Left renal cortex interstitium (tissue), 4 donors: Measurements from ENCODE around the gene PPP6R1. TPM values are rescaled to one million over a fixed set of nuclear protein-coding genes. Genes with fewer than 3 reads are reported as not detected.

Experiments
- DNase-seq, 4 donors: peaks; one replicate each; pipeline ENCODE4 v3.0.0-alpha.2; 2013; ENCODE audit warnings: low read depth in 4 of 4, low spot score in 2 of 4, missing footprints in 1 of 4
- polyA plus RNA-seq, 4 donors: library from polyadenylated mRNA; unstranded; fragments of 120-200 nt; gene quantifications; one replicate each; pipeline ENCODE4 v1.2.1, GENCODE V29; 2013; ENCODE audit not compliant: insufficient read length in 4 of 4

The PPP6R1 gene
- polyA plus RNA-seq, 4 donors: 37.3 to 61.5 (median 51.1) TPM

GRCh38 chr19:55284405-55285058 is 25.7 kb upstream of the PPP6R1 start:
- no peak for DNase-seq

DNA sequence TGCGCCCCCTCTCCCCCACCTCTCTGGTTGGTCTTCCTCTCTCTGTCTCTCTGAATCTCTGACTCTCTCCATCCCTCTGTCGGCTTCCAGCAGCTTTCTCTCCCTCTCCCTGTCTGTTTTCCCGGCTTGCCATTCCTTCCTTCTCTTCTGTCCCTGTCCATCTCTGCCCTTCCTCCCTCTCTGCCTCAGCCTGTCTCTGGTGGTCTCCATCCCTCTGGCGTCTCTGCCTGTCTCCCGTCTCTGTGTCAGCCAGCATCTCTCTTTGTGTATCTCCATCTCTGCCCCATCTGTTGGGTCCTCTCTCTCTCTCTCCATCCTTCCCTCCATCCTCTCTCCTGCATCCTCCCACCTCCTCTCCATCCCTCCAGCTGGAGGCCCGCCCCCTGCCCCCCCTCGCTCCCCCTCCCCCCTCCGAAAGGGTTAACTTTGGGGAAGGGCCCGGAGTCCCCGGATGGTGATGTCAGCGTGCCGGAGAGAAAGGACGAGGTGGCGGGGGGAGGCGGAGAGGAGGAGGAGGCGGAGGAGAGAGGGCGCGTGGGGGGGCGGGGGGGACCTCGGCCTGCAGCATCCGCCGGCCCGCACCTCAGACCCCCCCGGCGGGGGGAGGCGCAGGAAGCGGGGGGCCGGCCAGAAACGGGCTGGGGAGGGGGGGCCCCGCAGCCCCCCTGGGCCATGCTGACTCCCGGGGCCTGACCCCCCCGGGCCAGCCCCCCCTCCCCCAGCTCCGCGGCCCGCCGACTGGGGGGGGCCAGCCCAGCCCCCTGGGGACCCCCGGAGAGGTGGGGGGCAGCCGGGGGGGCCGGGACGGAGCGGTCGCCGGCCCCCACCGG is 24.9 kb upstream of the PPP6R1 start, which contains the start of gene BRSK1:
BRSK1 (plus strand) TSS at position 450 of the 830 bp plus-strand sequence. CDS start 446 bp downstream, outside the sequence.
- peak in 1 of 4 donors; percentile 57 for DNase-seq

DNA sequence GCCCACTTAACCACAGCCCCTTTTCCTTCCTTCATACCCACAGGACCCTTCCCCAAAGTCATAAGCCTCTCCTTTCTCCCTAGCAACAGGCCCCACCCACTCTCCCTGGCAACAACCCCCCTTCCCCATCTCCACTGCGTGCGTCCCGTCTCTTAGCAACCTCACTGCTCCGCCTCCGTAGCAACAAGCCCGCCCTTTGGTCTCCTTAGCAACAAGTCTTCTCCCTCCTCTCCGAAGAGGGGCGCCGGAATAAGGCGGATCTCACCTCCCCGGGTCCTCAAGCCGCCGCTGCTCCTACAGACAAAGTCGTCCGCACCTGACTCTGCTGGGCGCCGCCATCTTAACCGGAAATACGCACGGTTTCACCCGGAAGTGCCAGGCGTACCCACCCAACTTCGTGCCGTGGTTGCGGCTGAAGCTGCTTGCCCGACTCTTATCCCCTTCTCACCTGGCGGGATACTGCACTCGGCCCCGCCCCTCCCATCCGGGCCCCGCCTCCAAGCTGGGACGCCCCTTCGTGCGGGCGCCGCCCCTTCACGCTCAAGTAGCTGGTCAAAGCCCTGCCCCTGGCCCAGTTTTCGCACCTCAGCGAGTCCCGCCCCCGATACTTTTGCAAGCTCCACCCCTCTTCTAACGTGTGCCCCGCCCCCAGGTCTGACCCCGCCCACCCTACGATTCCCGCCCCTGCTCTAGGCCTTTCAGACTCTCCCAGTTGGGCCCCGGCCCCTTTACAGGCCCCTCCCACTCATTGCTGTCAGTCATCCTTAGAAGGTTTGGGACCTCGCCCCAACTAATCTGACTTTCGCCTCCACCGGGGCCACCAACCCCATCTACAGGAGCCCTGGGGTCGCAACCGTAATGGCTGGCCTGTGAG is 21.2 kb upstream of the PPP6R1 start, which contains the start of gene HSPBP1:
HSPBP1 (minus strand) TSS at position 341 of the 874 bp plus-strand sequence. CDS start 502 bp downstream, outside the sequence.
- peak; percentile 82 to 92 (median 88) for DNase-seq

DNA sequence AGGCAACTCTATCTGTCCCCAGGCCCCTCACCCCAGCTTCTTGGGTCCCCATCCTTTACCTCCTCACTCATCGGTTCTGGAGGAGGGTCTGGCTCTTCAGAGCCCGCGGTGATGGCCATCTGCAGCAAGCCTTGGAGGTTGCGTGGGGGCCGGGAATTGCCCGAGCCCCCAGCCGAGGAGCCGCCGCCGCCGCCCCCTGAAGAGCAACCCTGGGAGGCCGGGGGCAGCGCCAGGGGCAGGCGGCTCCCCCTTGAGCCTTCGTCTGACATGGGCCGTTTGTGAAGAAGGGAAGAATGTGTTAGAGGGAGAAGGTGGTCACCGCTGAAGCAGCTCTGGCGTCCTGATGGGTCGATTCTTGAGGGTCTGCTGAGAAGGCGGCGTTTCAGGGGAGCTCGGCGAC is 20.5 kb upstream of the PPP6R1 start:
- DNase-seq: no peak

DNA sequence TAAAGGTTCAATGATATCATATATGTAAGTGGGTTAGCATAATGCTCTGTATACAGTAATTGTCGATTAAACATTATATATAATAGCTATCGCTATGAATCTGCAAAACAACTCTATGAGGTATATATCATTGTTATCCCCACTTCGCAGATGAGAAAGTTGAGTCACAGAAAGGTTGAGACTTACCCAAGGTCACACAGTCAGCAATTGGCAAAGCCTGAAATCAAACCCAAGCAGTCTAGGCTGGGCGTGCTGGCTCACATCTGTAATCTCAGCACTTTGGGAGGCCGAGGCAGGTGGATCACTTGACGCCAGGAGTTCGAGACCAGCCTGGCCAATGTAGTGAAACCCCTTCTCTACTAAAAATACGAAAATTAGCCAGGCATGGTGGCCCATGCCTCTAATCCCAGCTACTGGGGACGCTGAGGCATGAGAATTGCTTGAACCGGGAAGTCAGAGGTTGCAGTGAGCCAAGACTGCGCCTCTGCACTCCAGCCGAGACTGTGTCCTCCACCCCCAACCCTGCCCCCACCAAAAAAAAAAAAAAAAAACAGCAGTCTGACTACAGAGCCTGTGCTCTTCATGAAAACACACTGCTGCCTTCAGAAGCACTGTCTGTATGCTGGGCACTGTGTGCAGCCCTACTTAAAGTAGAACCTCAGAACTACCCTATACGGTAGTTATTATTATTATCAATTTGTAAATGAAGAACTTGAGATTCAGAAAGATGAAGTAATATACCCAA is 19.7 kb upstream of the PPP6R1 start:
- DNase-seq: no peak

DNA sequence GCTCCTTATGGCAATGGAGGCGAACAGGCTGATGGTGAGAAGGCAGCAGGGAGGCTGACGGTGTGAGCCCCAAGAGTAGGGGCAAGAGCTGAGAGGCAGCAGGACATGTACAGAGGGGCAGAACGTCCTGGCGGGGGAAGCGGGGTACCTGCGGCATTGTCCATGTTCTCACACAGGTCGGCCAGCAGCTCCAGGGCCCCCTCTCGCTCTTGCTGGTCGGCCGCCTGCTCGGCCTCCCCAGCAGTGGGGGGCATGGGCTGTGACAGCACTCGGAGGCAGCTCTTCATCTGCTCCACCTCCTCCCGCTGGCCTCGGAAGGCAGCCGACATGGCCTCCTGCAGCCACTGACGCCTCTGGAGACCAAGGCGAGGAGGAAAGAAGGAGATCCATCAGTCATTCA is 18.7 kb upstream of the PPP6R1 start:
- DNase-seq: no peak

GRCh38 chr19:55276720-55277430 is 18.1 kb upstream of the PPP6R1 start:
- no peak for DNase-seq

DNA sequence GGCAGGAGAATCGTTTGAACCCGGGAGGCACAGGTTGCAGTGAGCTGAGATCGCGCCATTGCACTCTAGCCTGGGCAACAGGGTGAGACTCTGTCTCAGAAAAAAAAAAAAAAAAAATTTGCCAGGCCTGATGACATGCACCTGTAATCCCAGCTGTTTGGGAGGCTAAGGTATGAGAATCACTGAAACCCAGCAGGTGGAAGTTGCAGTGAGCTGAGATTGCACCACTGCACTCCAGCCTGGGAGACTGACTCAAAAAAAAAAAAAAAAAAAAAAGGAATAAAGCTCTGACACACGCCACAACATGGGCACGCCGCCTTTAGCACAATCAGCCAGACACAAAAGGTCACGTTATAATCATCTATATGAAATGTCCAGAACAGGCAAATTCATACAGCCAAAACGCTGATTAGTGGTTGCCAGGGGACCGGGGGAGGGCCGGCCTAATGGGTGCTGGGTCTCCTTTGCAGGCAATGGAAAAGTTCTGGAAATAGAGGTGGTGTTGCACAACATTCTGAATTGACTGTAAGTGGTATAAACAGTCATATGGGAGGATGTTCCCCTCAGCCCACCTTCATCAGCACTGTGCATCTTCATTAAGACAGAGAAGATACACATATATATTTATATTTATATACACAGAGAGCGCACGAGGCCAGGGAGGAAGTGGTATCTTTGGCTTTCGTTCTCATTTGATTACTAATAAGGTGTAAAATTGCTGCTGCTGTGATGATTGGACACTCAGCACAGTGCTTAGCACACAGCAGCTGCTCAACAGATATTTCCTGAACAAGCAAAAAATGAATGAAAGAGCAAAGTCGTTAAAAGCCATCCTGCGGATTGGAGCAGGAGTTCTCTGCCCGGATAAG is 17.3 kb upstream of the PPP6R1 start:
- no peak for DNase-seq

DNA sequence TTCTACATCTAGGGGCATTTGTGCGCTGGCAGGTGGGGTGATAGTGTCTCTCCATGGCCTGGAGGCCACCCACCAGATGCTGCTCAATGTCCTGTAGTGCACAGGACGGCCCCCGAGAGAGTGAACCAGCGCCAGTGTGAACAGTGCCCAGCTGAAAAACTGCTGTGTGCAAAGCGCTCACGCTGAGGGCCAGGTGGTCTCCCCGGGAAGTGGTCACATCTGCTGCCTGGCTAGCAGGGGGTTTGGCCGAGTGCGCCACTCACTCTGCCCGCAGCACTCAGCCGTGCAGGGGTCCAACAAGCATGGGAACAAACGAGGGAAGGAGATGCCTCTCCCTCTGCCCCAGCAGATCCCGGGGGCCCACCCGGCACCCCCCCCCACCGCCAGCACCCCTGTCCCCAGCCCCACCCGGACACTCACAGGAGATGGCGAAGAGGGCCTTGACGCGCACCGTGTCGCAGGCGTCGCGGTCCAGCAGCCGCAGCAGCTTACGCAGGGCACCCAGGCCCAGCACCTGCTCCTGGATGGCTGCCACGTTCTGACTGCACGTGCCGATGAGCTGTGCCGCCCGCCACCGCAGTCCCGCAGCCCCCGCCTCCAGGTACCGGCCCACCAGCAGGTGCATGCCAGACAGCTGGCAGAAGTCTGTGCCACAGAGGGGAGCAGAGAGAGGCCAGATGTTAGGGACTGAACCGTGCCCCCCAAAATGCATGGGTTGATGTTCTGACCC is 15.3 kb upstream of the PPP6R1 start:
- DNase-seq: no peak

DNA sequence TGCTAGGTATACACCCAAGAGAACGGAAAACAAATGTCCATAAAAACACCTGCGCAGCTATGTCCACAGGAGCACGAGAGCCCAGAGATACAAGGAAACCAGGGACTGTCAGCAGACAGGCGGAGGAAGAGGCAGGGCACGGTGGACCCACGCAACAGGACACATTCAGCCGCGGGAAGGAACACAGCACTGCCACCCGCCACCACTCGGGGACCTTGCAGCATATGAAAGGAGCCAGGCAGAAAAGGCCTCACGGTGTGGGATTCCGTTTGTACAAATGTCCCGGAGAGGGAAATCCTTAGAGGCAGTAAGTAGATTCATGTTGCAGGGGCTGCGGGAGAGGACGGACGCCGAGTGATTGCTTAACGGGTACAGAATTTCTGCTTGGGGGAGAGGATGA is 13.3 kb upstream of the PPP6R1 start:
- DNase-seq: no peak

- DNase-seq: no peak
Observed at GRCh38 chr19:55270172-55270942, 11.5 kb upstream of the PPP6R1 start.

DNA sequence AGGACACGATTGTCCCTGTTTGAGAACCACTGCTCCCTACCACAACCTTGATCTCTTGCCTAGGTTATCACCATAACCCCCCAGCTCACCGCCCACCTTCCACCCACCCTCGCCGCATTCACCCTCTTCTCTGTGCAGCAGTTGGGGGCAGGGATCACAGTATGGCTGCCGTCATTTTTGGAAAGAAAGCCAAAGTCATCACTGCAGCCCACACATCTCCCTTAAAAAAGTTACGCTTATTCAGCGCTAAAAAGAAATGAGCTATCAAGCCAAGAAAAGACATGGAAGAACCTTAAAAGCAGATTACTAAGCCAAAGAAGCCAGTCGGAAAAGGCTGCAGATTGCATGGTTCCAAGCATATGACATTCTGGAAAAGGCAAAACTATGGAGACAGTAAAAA is 10.5 kb upstream of the PPP6R1 start:
- DNase-seq: no peak

GRCh38 chr19:55266840-55267239 is 8.0 kb upstream of the PPP6R1 start:
- DNase-seq: no peak

GRCh38 chr19:55266404-55266803 is 7.6 kb upstream of the PPP6R1 start:
- no peak for DNase-seq

GRCh38 chr19:55265723-55266386 is 7.0 kb upstream of the PPP6R1 start:
- DNase-seq: no peak

DNA sequence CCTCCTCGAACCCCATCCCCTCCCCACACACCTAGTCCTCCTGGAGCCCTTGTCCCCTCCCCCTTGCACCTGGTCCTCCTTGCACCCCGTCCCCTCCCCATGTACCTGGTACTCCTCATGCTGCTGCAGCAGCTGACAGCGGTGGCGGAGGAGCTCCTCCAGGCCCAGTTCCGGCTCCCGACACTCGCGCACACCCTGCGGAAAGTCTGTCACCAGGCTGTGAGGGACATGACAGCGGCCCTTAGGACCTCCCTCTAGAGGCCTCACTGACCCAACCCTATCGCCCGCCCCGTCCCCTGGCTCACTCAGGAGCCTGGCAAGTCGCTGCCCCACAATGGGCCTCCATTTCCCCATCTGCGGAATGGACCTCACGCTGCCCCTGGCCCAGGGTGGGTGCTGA is 6.4 kb upstream of the PPP6R1 start:
- DNase-seq: no peak

DNA sequence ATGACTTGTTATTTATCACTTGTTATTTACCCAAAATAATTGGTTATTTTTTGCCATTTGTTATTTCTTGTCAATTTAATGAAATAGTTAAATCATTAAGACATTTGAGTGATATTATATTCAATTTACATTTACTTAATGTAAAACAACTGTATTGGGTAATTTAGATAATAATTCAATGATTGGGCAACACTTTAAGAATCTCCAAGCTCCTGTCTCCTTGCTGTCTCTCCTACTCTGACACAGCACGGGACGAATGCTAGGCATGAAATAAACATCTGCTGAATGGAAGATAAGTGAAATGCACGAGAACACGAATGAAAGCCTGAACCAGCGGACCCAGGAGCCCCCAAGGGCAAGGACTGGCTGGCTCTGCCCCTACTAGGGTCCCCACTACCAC is 5.7 kb upstream of the PPP6R1 start:
- DNase-seq: no peak
